ENCODE results near the gene PLXNA2. TPM values are rescaled to one million over a fixed set of nuclear protein-coding genes. Genes with fewer than 3 reads are reported as not detected.

The PLXNA2 gene
- total and polyA plus RNA-seq, 2 of the 4 experiments (the other 2 are of a cell fraction) = 0.72 to 1.1 TPM

DNA sequence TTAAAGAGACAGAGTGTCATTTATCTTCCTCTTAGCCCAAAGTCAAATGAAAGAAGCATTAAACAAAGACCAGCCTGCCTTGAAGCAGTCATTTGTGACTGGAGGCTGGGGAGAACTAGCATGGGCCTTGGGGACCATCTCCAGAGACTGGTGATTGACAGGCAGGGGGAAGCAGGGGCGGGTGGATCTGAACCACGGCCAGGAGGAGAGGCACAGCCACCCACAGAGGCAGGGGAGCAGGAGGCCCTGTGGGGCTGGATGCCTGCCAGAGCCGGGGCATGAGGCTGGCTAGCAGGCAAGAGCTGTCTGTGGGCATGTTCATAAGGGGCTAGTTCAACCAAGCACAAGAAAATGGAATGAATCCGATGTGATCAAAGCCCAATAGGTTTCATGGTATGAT lies 73.9 kb downstream of the PLXNA2 start:
- Histone ChIP-seq H3K23ac (ENCODE audit: low read depth, low read length) (no peak overlapping the region), H3K9ac (ENCODE audit: low read depth, low read length) (no peak overlapping the region), H4K5ac (ENCODE audit: low read depth, low read length) (no peak overlapping the region), H3K9me3 (ENCODE audit: control insufficient read depth, insufficient read depth, low read length) (no peaks in the 10 kb centered on the region), H3K4me3 (ENCODE audit: insufficient read depth, low read depth, low read length) (no peak overlapping the region), H3K79me1 (ENCODE audit: low read depth in 1 of 2, low read length in 2 of 2) (peaks cover 0 to 16% of the 10 kb centered on the region in 2 experiments; a peak in 2 of 4 replicates), H3K36me3 (ENCODE audit: control insufficient read depth, insufficient read depth, low read length) (no peaks in the 10 kb centered on the region), H3K9me1 (ENCODE audit: insufficient read depth, low read length) (peaks cover 9% of the 10 kb centered on the region), H3K4ac (ENCODE audit: low read depth, low read length) (no peak overlapping the region), H2BK5ac (ENCODE audit: low read depth, low read length, poor library complexity, severe bottlenecking) (no peak overlapping the region), H4K91ac (ENCODE audit: insufficient read depth, low read depth, low read length) (no peak overlapping the region), H2AFZ (replicated peaks; ENCODE audit: low read length, poor library complexity) (no peak overlapping the region), H3K14ac (replicated peaks; ENCODE audit: low read depth, low read length) (no peak overlapping the region), H2BK15ac (ENCODE audit: low read depth, low read length) (no peak overlapping the region), H4K20me1 (ENCODE audit: insufficient read depth, low read length) (no peaks in the 10 kb centered on the region), H3K27ac (ENCODE audit: insufficient read depth, low read length) (no peak overlapping the region), H3K27me3 (ENCODE audit: control insufficient read depth, insufficient read depth, low read length) (no peaks in the 10 kb centered on the region; the same call in 1 of the 2 replicates), H2BK20ac (ENCODE audit: low read depth, low read length) (no peak overlapping the region), H4K8ac (ENCODE audit: low read depth in 2 of 2, low read length in 2 of 2) (no peak overlapping the region), H3K4me1 (ENCODE audit: control insufficient read depth, insufficient read depth, low read length) (peaks cover 7% of the 10 kb centered on the region), H2AK5ac (ENCODE audit: low read depth, low read length) (no peak overlapping the region), H2AK9ac (replicated peaks; ENCODE audit: low read depth, low read length, poor library complexity) (no peak overlapping the region), H3K4me2 (ENCODE audit: low read depth, low read length) (no peak overlapping the region), H3K56ac (ENCODE audit: extremely low read depth, insufficient read depth, low read length) (no peak overlapping the region), H2BK120ac (ENCODE audit: low read depth, low read length) (no peak overlapping the region), H3K18ac (ENCODE audit: low read depth, low read length) (no peak overlapping the region)
- intact Hi-C loops (cut with micrococcal nuclease) (no loop called here), in situ Hi-C loops (cut with MboI; ENCODE audit: low sequenced_read_pairs) (no loop called here), dilution Hi-C loops (cut with HindIII; ENCODE audit: low sequenced_read_pairs, unreplicated experiment) (no loop called here)
- TF ChIP-seq RFX5 (IDR thresholded peaks at IDR 0.05; ENCODE audit: low read depth, low read length) = no peak
- ATAC-seq (ENCODE audit: low read depth) (no peak), DNase-seq (no peak)
- POLR2A ChIA-PET (ENCODE audit: unreplicated experiment) = no interaction called here
- BruUV-seq (replicated peaks) = no TSS peak
- no CpG with 5 or more reads among the region's 4 CpGs for WGBS, 2 experiments (ENCODE audit: extremely low coverage in 2 of 2, insufficient read length in 1 of 2)
- CTCF ChIA-PET = no interaction called here
